Suprapubic skin (tissue), 3 donors: Measurements from ENCODE around the gene CYP51A1.

ENCODE experiments used
- POLR2A ChIP-seq, 2 donors: fragments of 450-650 bp; IDR thresholded peaks; one replicate each; pipeline ENCODE4 v1.6.1; 2017; ENCODE audit warnings: antibody characterized with exemption in 2 of 2, mild to moderate bottlenecking in 2 of 2, moderate library complexity in 2 of 2
- TF ChIP-seq, protein P1 (sequence below), 2 donors: fragments of 200-600 bp in 1 of 2; fragments of 450-650 bp in 1 of 2; sonication (generic) in 1 of 2; IDR thresholded peaks; one replicate each; pipeline ENCODE4 v1.5.1; 2016 to 2019; ENCODE audit warnings: antibody characterized with exemption in 2 of 2, mild to moderate bottlenecking in 1 of 2, moderate library complexity in 1 of 2

DNA sequence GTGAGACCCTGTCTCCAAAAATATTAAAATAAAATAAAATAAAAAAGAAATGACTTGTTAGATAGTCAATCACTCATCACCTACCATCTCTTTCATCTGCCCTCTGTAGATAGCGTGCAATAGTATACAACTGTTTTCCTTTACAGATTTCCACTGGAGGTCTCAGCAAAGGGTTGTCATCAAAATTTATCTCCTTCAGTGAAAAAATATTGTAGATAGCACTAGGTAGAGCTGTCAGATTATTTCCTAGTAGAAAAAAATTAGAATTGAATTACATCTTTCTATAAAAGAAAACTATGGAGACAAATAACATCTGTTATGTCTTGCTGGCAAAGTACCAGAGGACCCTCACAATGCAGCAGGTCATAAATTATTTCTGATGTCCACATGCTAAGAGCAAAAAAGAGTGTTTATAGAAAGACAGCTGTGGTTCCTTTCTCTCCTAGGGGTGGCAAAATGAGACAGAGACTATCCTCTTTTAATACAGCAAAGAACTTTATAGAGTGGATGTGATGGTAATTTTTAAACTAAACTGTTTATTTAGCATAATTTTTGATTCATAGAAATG, 16.3 kb upstream of the CYP51A1 start:
- TF ChIP-seq, protein P1, sequence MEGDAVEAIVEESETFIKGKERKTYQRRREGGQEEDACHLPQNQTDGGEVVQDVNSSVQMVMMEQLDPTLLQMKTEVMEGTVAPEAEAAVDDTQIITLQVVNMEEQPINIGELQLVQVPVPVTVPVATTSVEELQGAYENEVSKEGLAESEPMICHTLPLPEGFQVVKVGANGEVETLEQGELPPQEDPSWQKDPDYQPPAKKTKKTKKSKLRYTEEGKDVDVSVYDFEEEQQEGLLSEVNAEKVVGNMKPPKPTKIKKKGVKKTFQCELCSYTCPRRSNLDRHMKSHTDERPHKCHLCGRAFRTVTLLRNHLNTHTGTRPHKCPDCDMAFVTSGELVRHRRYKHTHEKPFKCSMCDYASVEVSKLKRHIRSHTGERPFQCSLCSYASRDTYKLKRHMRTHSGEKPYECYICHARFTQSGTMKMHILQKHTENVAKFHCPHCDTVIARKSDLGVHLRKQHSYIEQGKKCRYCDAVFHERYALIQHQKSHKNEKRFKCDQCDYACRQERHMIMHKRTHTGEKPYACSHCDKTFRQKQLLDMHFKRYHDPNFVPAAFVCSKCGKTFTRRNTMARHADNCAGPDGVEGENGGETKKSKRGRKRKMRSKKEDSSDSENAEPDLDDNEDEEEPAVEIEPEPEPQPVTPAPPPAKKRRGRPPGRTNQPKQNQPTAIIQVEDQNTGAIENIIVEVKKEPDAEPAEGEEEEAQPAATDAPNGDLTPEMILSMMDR (IDR thresholded peaks at IDR 0.05), result no peak
- no peak for TF ChIP-seq POLR2A (IDR thresholded peaks at IDR 0.05)
